Suprapubic skin (tissue), 3 donors: ENCODE data around the gene INPP5A.

Source experiments
- EP300 ChIP-seq: sonication (generic); formaldehyde crosslinking; IDR thresholded peaks from one replicate; pipeline ENCODE4 v1.6.1; 2017; ENCODE audit warnings: antibody characterized with exemption
- TF ChIP-seq, protein P1 (sequence below), 2 donors: fragments of 200-600 bp in 1 of 2; fragments of 450-650 bp in 1 of 2; sonication (generic) in 1 of 2; IDR thresholded peaks; one replicate each; pipeline ENCODE4 v1.5.1; 2016 to 2019; ENCODE audit warnings: antibody characterized with exemption in 2 of 2, mild to moderate bottlenecking in 1 of 2, moderate library complexity in 1 of 2

DNA sequence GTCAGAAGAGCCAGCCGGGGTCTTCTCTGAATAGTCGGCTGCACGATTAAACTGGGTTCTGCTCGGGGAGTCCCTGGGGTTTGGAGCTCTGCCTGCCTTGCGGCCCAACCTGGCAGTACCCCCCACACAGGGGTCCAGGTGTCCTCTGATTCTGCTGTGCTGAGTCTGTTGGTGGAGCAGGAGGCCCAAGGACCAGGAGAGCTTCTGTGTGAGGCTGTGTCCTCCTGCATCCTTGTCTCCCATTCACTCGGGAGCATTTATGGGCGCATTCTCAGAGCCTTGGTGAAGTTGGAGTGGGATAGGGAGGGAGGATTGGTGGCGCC lies 14.2 kb downstream of the INPP5A start:
- TF ChIP-seq, protein P1, sequence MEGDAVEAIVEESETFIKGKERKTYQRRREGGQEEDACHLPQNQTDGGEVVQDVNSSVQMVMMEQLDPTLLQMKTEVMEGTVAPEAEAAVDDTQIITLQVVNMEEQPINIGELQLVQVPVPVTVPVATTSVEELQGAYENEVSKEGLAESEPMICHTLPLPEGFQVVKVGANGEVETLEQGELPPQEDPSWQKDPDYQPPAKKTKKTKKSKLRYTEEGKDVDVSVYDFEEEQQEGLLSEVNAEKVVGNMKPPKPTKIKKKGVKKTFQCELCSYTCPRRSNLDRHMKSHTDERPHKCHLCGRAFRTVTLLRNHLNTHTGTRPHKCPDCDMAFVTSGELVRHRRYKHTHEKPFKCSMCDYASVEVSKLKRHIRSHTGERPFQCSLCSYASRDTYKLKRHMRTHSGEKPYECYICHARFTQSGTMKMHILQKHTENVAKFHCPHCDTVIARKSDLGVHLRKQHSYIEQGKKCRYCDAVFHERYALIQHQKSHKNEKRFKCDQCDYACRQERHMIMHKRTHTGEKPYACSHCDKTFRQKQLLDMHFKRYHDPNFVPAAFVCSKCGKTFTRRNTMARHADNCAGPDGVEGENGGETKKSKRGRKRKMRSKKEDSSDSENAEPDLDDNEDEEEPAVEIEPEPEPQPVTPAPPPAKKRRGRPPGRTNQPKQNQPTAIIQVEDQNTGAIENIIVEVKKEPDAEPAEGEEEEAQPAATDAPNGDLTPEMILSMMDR (IDR thresholded peaks at IDR 0.05), result no peak
- no peak for TF ChIP-seq EP300
